Uterus (tissue), 2 donors: ENCODE data around the gene RPL21.

ENCODE experiments used
- POLR2A ChIP-seq, 2 donors: fragments of 450-650 bp; IDR thresholded peaks; one replicate each; pipeline ENCODE4 v1.6.1; 2016; ENCODE audit warnings: antibody characterized with exemption in 2 of 2, mild to moderate bottlenecking in 1 of 2, moderate library complexity in 1 of 2
- TF ChIP-seq, protein P1 (sequence below), 4 experiments: fragments of 200-600 bp in 2 of 4; fragments of 450-650 bp in 2 of 4; sonication (generic) in 2 of 4; IDR thresholded peaks; one replicate each; pipeline ENCODE4 v1.5.1; 2016 to 2019; ENCODE audit warnings: antibody characterized with exemption in 4 of 4, mild to moderate bottlenecking in 2 of 4, moderate library complexity in 1 of 4

DNA sequence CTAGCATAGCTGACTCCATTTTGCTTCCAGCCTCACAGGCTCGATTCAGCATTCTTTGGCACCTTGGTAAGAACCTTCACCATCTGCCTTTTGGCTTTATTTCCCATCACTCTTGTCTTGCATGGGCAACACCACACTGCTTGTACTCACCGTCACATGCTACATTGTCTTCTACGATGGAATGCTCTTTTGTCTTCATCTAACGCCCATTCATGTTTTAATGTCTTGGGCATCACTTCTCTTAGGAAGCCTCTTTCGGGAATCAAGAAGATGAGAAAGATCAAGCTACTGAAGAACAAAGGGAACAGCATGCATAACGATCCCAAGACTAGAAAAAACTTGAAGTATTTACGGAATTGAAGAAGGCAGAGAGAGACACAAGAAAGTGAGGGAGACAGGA is 5.7 kb upstream of the RPL21 start:
- TF ChIP-seq, protein P1, sequence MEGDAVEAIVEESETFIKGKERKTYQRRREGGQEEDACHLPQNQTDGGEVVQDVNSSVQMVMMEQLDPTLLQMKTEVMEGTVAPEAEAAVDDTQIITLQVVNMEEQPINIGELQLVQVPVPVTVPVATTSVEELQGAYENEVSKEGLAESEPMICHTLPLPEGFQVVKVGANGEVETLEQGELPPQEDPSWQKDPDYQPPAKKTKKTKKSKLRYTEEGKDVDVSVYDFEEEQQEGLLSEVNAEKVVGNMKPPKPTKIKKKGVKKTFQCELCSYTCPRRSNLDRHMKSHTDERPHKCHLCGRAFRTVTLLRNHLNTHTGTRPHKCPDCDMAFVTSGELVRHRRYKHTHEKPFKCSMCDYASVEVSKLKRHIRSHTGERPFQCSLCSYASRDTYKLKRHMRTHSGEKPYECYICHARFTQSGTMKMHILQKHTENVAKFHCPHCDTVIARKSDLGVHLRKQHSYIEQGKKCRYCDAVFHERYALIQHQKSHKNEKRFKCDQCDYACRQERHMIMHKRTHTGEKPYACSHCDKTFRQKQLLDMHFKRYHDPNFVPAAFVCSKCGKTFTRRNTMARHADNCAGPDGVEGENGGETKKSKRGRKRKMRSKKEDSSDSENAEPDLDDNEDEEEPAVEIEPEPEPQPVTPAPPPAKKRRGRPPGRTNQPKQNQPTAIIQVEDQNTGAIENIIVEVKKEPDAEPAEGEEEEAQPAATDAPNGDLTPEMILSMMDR (IDR thresholded peaks at IDR 0.05) = no peak
- TF ChIP-seq POLR2A (IDR thresholded peaks at IDR 0.05) = no peak
